KOPT-K1 (cell line): Measurements from ENCODE around the gene SURF6.
A peak's percentile ranks its signal among the peaks of the same experiment; 100 is the strongest.
"Not testable (repeated sequence)": the region's sequence is repeated elsewhere in the genome, so short reads cannot be mapped to it uniquely, and the experiment has no call there.

ENCODE experiments used
- H3K27ac ChIP-seq: fragments of 200-600 bp; sonication (generic); 2 replicates; pipeline ENCODE4 v1.5.1; 2016; ENCODE audit warnings: antibody characterized with exemption, mild to moderate bottlenecking, low read depth, low read length; ENCODE audit not compliant: poor library complexity, severe bottlenecking
- H3K36me3 ChIP-seq: fragments of 200-600 bp; sonication (generic); 2 replicates; pipeline ENCODE4 v1.5.1; 2017; ENCODE audit warnings: antibody characterized with exemption, mild to moderate bottlenecking, low read length, moderate library complexity; ENCODE audit not compliant: insufficient read depth
- H3K9me3 ChIP-seq: fragments of 200-600 bp; sonication (generic); 2 replicates; pipeline ENCODE4 v1.5.1; 2017; ENCODE audit warnings: antibody characterized with exemption, low read length, mild to moderate bottlenecking; ENCODE audit not compliant: insufficient read depth, poor library complexity, severe bottlenecking

Gene SURF6

DNA sequence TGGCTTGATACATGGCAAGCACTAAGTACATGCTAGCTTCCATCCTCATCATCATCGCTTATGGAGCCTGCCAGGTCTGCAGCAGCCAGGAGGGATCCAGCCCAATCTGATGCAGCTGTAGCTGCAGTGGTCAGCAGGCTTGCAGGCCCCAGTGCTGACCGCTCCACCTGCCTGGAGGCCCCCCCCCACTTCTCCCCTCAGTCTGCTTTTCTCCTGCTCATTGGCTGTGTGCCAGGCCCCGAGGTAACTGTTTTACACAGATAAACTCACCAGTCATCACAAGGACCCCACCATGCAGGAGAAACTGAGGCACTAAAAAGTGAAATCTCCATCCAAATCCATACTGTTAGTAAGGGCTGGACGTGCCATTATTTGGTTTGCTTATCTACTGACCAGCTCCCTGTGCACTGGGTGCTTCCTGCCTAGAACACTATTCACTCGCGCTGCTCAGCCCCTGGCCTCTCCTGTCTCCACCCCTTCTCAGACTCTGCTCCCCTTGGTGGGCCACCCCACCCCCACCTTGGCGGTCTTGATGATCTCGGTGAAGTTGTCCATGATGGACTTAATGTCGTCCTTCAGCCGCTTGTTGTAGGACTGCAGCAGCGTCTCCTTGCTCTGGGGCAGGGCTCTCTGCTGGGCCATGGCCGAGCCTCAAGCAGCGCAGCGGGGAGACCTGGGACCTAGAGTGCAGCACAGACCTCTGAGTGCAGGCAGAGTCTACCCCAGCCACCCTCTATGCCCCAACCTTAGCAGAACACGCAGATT, 10.2 kb upstream of the SURF6 start:
- Histone ChIP-seq H3K27ac (peak overlapping the region; percentile 92), H3K9me3 (no peaks in the 10 kb centered on the region), H3K36me3 (peaks cover 82% of the 10 kb centered on the region)

DNA sequence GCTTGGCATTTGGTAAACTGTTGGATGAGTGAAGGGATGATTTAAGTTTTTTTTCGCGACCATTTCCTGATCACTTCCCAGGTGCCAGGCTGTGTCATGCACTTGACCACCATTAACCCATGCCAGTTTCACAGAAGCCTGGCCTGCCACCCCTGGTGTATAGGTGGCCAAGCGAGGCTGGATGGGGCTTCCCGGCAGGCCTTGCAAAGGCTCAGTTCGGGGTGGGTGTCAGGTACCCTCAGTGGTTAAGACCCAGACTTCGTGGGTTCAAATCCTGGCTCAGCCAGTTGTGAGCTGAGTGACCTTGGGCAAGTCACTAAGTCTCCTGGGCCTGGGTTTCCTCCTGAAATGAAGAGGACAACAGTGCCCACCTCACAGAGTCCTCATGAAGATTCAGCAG, 9.6 kb upstream of the SURF6 start:
- peaks cover 82% of the 10 kb centered on the region for H3K36me3 ChIP-seq
- no peaks in the 10 kb centered on the region for H3K9me3 ChIP-seq
- no peak overlapping the region for H3K27ac ChIP-seq

DNA sequence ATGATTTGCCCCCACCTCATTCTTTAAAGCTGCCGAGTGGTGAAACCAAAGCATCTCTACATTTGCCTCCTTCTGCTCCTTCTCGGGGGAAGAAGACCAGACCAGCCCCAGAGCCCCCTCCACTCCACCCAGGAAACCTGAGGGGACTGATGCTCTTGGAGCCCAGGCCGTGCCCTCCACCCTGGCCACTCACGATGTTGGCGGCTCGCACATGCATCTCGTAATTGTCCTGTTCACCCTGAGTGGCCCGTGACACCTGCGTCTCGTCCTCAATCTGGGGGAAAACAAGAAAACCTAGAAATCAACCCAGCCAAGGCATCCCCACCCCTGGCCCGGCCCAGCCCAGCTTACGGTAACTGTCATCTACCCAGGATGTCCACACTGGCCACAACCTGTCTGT, 9.0 kb upstream of the SURF6 start:
- Histone ChIP-seq H3K9me3 (no peaks in the 10 kb centered on the region), H3K27ac (no peak overlapping the region), H3K36me3 (peaks cover 82% of the 10 kb centered on the region)

DNA sequence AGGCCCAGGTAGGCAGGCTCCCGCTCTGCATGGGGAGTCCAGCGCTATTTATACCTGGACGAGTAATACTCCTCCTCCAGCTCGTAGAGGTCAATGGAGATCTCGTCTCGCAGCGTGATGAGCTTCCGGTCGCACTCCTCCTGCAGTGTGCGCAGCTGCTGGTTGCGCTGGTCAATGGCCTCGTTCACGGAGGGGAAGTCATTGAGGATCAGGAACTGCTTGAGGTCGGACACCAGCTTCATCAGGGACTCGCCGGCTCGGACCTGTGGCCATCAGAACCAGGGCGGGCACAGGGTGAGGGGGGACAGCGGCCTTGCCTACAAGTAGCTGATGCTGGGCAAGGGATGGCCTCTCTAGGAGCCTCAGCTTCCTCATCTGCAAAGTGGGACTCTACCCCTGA, 8.1 kb upstream of the SURF6 start:
- Histone ChIP-seq H3K27ac (no peak overlapping the region), H3K36me3 (peaks cover 82% of the 10 kb centered on the region)

DNA sequence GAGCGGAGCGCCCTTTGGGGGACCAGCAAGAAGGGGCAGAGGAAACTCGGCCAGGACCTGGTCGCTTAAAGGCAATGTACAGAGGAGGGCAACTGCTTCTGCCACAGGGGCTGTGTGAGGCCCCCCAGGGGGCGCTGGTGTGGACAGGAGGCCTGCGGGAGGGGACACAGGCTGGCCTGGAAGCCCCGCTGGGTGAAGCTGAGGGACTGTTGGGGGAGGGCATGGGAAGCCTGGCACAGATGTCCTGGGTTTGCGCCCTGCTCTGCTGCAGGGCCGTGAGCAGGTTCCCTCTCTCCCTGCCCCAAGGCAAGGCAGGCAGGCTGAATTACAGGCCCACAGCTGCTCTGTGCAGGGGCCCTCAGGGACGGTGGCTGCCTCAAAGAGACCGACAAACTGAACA, 6.6 kb upstream of the SURF6 start:
- no peaks in the 10 kb centered on the region for H3K9me3 ChIP-seq
- H3K36me3 ChIP-seq: peaks cover 77% of the 10 kb centered on the region
- no peak overlapping the region for H3K27ac ChIP-seq

More for the DNA sequence above, 8.1 kb upstream of the SURF6 start:
- no peaks in the 10 kb centered on the region for H3K9me3 ChIP-seq

DNA sequence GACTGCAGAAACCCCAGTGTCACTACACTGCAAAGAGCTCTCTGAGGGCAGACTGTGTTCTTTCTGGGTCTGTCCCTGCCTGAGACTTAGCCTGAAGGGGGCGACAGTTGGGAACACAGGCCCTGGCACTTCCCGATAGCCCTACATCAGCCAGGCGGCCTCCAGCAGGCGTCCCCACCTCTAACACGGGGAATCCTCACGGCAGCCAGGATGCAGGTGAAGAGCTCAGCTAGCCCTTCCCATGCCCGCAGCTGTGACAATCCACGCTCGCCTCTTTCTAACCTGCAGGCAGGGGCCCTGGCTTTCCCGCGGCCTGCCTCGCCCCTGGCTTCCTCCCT, 6.0 kb upstream of the SURF6 start:
- no peaks in the 10 kb centered on the region for H3K9me3 ChIP-seq
- H3K27ac ChIP-seq: no peak overlapping the region
- H3K36me3 ChIP-seq: peaks cover 77% of the 10 kb centered on the region

DNA sequence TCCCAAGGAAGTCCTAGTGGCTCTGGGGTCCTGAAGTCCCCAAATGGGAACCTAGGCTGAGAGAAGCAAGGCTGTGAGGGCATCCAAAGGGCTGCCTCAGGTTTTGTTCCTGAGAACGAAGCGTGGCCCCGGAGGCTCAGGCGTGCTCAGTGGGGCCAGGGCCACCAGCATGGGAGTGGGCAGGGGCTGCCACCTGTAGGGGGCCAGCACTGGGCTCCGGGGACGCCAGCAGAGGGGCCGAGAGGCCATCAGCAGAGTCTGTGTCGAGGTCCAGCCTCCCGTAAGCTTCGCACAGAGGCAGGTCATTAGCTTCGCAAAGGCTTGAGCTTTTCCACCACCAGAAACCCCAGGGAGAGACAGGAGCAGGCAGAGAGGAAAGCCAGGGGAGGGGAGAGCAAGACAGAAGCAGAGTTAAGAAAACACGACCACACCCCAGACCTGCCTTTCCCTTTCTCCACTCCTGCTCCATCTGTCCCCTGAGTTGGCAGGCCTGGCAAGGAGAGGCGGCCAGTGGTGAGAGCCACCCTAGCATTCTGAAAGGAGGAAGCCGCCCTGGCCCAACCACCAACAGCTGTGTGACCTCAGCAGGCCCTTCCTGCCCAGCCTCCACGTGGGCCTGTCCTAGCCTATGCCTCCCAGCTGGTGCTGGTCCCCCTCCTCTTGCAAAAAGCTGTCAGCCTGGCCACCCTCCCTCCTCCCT, 5.5 kb upstream of the SURF6 start:
- Histone ChIP-seq H3K9me3 (no peaks in the 10 kb centered on the region), H3K27ac (no peak overlapping the region), H3K36me3 (peaks cover 77% of the 10 kb centered on the region)

DNA sequence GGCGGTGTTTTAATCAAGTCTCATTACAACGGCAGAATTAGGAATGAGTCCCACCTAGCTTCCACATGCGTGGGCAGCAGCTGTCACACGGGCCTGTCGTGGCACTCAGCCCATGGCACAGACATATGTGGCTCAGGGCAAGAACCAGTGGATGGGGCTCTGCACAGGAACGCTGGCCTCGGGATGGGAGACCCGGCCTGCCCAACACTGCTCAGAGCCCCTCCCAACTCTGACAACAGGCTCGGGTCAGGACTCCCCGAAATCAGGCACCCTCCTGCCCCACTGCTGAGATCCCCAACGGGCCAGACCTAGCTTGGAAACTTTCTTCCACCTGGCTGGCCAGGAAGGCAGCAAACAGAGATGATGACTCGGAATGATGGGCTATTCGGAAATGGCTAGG, 4.9 kb upstream of the SURF6 start:
- no peak overlapping the region for H3K27ac ChIP-seq
- no peaks in the 10 kb centered on the region for H3K9me3 ChIP-seq
- H3K36me3 ChIP-seq: peaks cover 74% of the 10 kb centered on the region

DNA sequence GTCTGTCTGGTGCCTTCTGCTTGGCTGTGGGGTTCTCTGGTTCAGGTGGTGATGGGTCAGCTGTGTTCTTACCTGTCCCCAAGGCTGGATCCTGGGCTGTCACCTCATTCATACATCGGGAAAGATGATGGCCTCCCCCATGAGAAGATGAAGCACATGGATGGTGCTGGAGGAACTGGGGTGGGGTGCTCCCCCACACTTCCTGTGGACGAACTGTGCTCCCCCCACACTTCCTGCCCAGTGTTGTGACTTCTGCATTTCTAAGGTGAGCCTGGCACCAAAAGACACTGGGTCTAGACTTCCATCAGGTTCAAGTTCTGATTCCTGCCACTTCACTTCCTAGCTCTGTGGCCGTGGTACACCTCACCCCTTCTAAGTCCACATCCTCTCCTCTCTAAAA, 4.3 kb upstream of the SURF6 start:
- Histone ChIP-seq H3K36me3 (peaks cover 67% of the 10 kb centered on the region), H3K9me3 (no peaks in the 10 kb centered on the region), H3K27ac (no peak overlapping the region)

DNA sequence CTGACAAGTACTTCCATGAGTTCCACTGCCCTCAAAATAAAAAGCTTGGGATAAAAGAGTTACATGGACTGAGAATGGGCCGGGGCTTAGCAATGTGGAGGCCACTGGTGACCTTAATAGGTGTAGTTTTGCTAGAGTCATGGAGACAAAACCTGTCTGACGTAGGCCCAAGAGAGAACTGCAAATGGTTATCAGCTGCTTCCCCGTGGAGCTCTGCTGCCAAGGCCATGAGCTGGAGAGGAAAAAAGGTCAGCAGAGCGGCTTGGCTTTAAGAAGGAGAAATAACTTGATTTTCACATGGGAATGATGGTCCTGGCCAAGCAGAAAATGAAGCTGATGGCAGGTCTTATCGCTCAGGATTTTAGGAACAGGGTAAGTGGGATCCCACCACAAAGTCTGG, 3.7 kb upstream of the SURF6 start:
- H3K27ac ChIP-seq: no peak overlapping the region
- H3K36me3 ChIP-seq: peaks cover 61% of the 10 kb centered on the region
- no peaks in the 10 kb centered on the region for H3K9me3 ChIP-seq

DNA sequence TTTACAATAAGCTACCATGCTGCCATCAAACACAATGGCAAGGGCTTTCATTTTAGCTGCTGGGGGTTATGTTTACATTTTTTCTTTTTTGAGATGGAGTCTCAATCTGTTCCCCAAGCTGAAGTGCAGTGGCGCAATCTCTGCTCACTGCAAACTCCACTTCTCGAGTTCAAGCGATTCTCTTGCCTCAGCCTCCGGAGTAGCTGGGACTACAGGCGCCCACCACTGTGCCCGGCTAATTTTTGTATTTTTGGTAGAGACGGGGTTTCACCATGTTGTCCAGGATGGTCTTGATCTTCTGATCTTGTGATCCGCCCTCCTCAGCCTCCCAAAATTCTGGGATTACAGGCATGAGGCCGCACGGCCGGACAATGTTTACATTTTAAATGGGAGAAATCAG, 1.1 kb downstream of the SURF6 start:
- H3K9me3 ChIP-seq: not testable (repeated sequence)
- Histone ChIP-seq H3K27ac (peak overlapping the region; percentile 73), H3K36me3 (peaks cover 62% of the 10 kb centered on the region)

DNA sequence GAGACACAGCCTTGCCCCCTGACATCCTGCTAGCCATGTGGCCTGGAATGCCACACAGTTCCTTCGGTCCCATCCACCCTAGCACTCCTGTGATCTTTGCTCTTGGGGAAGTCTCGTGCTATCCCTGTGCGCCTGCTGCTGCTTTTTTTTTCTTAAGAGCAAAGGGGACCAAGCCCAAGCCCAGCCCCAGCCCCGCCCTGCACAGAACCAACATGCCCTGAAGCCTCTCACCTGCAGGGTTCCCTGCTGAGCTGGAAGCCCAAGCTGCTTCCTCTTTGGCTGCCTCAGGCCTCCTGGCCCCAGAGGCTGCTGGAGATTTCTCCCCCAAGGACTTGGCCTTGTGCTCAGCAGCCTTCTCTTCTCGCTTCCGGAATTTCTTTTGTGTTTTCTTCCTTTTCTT, 1.8 kb downstream of the SURF6 start:
- H3K36me3 ChIP-seq: peaks cover 57% of the 10 kb centered on the region
- no peaks in the 10 kb centered on the region for H3K9me3 ChIP-seq
- H3K27ac ChIP-seq: no peak overlapping the region

DNA sequence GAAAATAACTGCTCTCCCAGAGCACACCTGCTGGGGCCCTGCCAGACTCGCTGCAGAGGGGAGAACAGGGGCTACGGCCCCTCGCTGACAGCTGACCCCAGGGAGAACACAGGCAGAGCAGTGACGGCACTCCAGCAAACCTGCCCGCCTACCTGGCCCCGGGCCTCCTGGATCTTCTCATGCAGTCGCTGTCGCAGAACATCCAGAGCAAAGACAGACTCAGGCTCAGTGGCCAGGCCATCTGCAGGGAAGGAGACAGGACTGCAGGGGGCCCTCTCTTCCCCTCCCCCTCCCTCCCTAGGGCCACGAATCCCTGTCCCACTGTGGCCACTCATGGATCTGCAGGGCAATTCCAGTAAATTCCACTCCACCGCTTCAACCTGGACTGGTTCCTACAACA, 2.4 kb downstream of the SURF6 start:
- H3K9me3 ChIP-seq: no peaks in the 10 kb centered on the region
- H3K36me3 ChIP-seq: peaks cover 51% of the 10 kb centered on the region
- no peak overlapping the region for H3K27ac ChIP-seq

DNA sequence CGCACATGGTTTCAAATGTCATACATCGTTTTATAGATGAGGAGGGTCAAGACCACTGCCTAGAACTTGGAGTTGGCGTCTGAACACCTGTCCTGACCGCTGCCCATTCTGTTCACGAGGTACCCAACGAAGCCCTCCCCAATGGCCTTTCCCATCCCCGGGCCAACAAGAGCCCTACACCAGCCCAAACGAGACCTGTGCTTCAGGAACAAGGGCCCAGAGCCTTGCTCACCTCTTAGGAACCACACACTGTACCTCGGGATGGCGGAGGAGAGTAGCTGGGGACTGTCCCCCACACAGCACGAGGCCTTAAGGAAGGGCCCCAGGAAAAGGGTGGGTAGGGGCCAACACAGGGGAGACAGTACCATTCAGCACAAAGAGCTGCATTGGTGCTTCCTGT, 3.0 kb downstream of the SURF6 start:
- peaks cover 50% of the 10 kb centered on the region for H3K36me3 ChIP-seq
- no peaks in the 10 kb centered on the region for H3K9me3 ChIP-seq
- H3K27ac ChIP-seq: no peak overlapping the region

DNA sequence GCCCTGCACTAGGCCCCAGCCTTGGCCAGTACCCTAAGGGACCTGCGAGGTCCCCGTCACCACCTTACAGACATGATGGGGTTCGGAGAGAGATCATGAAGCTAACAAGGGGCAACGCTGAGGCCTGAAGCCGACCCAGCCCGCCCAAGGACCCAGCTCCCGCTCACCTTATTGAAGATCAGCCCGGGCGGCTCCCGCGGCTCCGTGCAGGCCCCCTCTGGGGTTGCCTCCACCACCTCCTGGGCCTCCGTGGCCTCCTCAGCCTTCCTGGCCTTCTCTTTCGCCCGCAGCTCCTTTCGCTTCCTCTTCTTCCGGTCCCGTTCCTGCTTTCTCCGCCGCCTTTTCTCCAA, 3.6 kb downstream of the SURF6 start:
- Histone ChIP-seq H3K36me3 (peaks cover 50% of the 10 kb centered on the region), H3K27ac (no peak overlapping the region), H3K9me3 (no peaks in the 10 kb centered on the region)
